D721Med (cell line): ENCODE results near the gene POLN.

Source experiments
- DNase-seq: peaks from one replicate; pipeline ENCODE4 v3.0.0; 2011; ENCODE audit warnings: low spot score; ENCODE audit not compliant: insufficient read length
- FAIRE-seq: peaks from 2 replicates; lab custom pipeline; 2011; peaks lifted over from hg19 to GRCh38; lab: Jason Lieb, UNC
- TF ChIP-seq, protein P1 (sequence below): IDR thresholded peaks from 2 replicates; pipeline ENCODE4 v1.5.1; 2012; ENCODE audit warnings: mild to moderate bottlenecking, control low read depth; ENCODE audit not compliant: insufficient read depth; ENCODE audit errors: missing control alignments

Gene POLN

DNA sequence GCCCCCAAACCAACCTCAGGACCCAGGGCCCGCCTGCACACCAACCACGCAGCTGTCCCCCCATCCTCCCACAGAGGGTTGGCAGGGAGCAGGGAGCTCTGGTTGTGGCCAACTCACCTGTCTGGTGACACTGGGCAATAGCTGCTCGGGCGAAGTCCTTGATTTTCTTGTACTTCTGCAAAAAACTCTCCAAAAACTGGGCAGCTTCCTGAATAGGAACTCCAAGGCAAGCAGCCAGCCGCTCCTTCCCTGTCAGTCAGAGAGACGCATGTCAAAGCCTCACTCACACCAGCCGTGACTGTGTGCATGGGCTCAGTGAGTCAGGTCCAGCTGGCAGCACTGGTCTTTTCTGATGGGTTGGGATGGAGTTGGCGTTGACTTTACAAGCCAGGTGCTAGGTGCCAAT lies 156.4 kb downstream of the POLN start:
- DNase-seq (no peak), FAIRE-seq (no peak)
- TF ChIP-seq, protein P1, sequence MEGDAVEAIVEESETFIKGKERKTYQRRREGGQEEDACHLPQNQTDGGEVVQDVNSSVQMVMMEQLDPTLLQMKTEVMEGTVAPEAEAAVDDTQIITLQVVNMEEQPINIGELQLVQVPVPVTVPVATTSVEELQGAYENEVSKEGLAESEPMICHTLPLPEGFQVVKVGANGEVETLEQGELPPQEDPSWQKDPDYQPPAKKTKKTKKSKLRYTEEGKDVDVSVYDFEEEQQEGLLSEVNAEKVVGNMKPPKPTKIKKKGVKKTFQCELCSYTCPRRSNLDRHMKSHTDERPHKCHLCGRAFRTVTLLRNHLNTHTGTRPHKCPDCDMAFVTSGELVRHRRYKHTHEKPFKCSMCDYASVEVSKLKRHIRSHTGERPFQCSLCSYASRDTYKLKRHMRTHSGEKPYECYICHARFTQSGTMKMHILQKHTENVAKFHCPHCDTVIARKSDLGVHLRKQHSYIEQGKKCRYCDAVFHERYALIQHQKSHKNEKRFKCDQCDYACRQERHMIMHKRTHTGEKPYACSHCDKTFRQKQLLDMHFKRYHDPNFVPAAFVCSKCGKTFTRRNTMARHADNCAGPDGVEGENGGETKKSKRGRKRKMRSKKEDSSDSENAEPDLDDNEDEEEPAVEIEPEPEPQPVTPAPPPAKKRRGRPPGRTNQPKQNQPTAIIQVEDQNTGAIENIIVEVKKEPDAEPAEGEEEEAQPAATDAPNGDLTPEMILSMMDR: no peak

DNA sequence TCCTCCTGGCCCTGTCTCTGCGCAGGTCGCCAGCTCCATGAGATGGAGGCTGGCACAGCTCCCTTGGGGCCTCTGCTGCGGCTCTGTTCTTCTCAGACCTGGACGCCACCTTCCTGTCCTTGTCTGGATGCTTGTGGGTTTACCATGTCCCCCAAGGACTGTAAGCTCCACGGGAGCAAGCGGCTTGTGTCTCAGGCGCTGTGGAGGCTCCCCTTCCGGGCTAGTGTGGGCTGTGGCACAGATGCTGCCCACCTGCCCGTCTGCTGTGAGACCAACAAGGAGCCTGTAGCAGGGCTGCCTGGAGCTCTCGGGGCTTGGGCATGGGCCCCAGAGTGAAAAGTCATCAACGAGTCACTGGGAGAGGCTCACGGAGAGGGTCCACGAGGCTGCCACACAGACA lies 157.6 kb downstream of the POLN start:
- TF ChIP-seq, protein P1: no peak
- DNase-seq: no peak
- FAIRE-seq: no peak

DNA sequence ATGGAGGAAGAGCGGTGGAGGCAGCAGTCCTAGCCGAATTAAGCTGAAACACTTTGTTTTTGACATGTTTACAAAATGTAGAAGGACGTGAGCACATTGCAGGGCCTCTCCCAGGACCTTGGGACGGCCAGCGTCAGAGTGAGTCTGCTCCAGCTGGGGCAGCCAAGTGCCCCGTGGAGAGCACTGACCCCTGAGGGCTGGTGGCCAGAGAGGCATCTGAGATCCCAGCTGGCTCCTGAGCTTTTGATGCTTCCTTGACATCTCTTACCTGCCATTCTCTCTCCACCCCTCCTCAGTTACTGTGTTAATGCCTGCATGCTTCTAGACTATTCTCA lies 158.1 kb downstream of the POLN start:
- DNase-seq: no peak
- FAIRE-seq: no peak
- TF ChIP-seq, protein P1: no peak

DNA sequence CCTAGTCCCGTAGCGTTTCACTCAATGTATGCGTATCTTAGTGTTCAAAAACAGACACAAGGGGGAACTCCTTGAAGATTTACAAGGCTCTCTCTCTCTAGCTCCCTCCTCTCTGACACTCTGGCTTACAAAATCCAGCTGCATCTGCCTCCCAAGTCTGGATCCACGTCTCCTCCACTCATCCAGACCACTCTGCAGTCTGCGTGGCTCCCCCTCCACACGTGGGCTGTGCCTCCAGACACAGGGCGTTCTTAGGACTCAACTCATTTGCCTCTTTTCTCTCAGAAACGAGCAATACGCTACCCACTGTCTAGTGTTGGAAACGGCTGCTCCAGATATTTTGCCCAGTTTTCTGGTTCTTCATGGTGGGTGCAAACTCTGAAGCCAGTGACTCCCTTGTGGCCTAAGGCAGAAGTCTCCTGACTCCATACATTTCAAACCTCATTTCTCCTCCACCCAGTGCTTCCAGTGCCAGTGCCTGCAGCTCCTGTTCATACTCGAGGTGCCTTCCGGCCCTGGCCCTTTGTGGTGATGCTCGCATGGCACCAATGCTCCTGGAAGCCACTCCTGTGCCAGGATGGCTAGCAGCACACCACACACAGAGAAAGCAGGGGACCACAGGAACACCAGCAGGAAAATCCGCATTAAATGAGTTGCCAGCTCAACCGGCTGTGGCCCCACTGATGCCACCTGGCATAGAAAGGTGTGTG lies 158.7 kb downstream of the POLN start:
- TF ChIP-seq, protein P1: no peak
- FAIRE-seq (no peak), DNase-seq (no peak)

DNA sequence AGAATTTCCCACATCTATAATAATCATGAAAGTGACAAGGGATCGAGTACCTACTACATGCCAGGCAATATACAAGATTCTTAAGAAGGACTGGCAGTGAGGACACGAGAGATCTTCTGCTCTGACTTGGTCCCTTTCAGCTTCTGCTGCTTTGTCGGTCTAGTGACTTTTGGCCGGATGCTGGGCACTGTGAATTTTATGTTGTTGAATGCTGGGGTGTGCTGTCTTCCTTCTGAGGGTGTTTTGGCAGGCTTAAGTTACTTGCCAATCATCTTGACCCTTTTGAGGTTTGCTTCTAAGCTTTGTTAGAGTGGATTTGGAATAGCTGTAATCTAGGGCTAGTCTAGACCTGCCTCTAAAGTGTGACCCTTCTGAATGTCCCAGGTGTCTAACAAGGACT lies 159.3 kb downstream of the POLN start:
- TF ChIP-seq, protein P1: no peak
- FAIRE-seq (no peak), DNase-seq (no peak)

DNA sequence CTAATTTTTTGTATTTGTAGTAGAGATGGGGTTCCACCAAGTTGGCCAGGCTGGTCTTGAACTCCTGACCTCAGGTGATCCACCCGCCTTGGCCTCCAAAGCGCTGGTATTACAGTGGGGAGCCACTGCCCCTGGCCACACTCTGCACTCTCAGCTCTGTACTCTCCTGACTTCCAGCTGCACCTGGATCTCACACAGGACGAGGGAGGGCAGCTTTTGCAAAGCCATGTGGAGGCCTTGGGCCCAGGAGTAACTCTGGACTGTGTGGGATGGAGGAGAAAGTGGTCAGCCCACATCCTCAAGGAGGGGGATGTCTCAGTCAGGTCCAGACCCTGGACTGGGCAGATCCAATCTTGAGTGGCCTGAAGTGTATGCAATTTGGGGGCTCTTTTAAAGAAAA lies 159.8 kb downstream of the POLN start:
- no peak for DNase-seq

DNA sequence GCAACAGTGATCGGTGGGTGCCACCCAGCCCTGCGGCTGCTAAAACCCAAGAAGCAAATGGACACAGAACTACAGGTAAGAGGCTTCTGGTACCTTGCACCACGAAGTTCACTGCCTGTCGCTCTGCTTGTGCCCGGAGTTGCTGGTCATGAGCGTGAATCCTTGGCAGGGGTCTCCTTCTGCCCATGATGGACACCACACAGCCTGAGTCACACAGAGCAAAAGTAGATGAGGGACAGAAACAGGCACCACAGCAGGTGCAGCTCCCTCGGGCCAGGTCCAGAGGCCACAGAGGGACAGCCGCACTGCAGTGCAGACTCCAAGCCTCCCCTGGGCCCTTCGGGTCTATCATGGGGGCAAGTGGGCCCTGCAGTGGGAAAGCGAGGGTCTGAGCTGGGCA lies 160.4 kb downstream of the POLN start:
- TF ChIP-seq, protein P1: no peak
- FAIRE-seq (no peak), DNase-seq (no peak)

More for the DNA sequence above, 159.8 kb downstream of the POLN start:
- TF ChIP-seq, protein P1: no peak
- FAIRE-seq: no peak
